NCI-H748 treated with DMSO at 0.1 percent for 48 hours (cell line): Measurements from ENCODE around the gene ANKRD12.

Source experiments
- DNase-seq: peaks from one replicate; lab custom pipeline; 2025; lab: John Stamatoyannopoulos, UW

ANKRD12 gene

GRCh38 chr18:9188359-9189231, 52.0 kb downstream of the ANKRD12 start:
- DNase-seq, result no peak

- DNase-seq, result no peak
These were observed 52.9 kb downstream of the ANKRD12 start for GRCh38 chr18:9189491-9189890.

- DNase-seq, result no peak
These were observed 55.2 kb downstream of the ANKRD12 start for GRCh38 chr18:9191658-9192256.

- no peak for DNase-seq
These were observed 56.5 kb downstream of the ANKRD12 start for GRCh38 chr18:9193031-9193430.

GRCh38 chr18:9196568-9196967, 60.0 kb downstream of the ANKRD12 start:
- no peak for DNase-seq

- DNase-seq, result no peak
These were observed 63.1 kb downstream of the ANKRD12 start for GRCh38 chr18:9199681-9200080.

GRCh38 chr18:9201224-9201623, 64.6 kb downstream of the ANKRD12 start:
- DNase-seq, result no peak

GRCh38 chr18:9204659-9205058, 68.1 kb downstream of the ANKRD12 start:
- no peak for DNase-seq

GRCh38 chr18:9206421-9206820, 69.8 kb downstream of the ANKRD12 start:
- no peak for DNase-seq

GRCh38 chr18:9209279-9209678, 72.7 kb downstream of the ANKRD12 start:
- no peak for DNase-seq

GRCh38 chr18:9210966-9211365, 74.4 kb downstream of the ANKRD12 start:
- DNase-seq, result no peak

- no peak for DNase-seq
These were observed 75.4 kb downstream of the ANKRD12 start for GRCh38 chr18:9211955-9212354.

GRCh38 chr18:9215221-9215933, 78.8 kb downstream of the ANKRD12 start:
- no peak for DNase-seq

GRCh38 chr18:9216459-9216858, 79.9 kb downstream of the ANKRD12 start:
- no peak for DNase-seq

- no peak for DNase-seq
These were observed 81.3 kb downstream of the ANKRD12 start for GRCh38 chr18:9217743-9218451.

GRCh38 chr18:9221040-9221439, 84.5 kb downstream of the ANKRD12 start:
- no peak for DNase-seq

- no peak for DNase-seq
These were observed 85.1 kb downstream of the ANKRD12 start for GRCh38 chr18:9221661-9222060.

GRCh38 chr18:9223356-9223755, 86.8 kb downstream of the ANKRD12 start:
- DNase-seq, result no peak

- DNase-seq, result no peak
These were observed 89.9 kb downstream of the ANKRD12 start for GRCh38 chr18:9226463-9226862.

GRCh38 chr18:9231852-9232486, 95.4 kb downstream of the ANKRD12 start:
- DNase-seq, result no peak

GRCh38 chr18:9232977-9233376, 96.4 kb downstream of the ANKRD12 start:
- no peak for DNase-seq
